Measurements from ENCODE around the gene OGFOD3. TPM values are rescaled to one million over a fixed set of nuclear protein-coding genes. Genes with fewer than 3 reads are reported as not detected.

Gene OGFOD3
- total RNA-seq, 1 donor from 2014 or later = 35.6 TPM

DNA sequence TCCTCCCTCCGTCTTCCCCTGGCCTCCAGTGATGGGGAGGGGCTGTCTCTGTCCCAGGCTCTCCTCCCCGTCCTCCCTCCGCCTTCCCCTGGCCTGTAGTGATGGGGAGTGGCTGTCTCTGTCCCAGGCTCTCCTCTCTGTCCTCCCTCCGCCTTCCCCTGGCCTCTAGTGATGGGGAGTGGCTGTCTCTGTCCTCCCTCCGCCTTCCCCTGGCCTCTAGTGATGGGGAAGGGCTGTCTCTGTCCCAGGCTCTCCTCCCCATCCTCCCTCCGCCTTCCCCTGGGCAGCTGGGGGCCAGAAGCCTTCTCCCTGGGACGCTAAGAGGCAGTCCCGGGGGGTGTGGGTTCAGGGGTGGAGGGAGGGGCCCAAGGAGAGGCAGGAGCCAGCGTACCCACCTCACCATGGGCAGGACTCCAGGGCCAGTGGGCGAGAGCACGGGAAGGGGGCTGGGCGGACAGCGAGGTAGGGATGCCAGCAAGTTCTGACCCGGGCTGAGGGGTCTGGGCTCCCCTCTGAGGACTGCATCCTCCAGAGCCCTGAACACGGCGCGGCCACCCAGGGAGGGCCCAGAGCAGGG lies 32.0 kb downstream of the OGFOD3 start:
- peaks cover 5% of the 10 kb centered on the region for H3K27me3 Mint-ChIP-seq (ENCODE audit: low read depth)
- H3K36me3 Mint-ChIP-seq (ENCODE audit: low read depth) = no peaks in the 10 kb centered on the region
- no peak for TF ChIP-seq CTCF (conservative IDR thresholded peaks at IDR 0.05)
- no peak overlapping the region for H3K27ac Mint-ChIP-seq (ENCODE audit: unreplicated experiment)
- no peaks in the 10 kb centered on the region for H3K4me1 Mint-ChIP-seq
- H3K4me3 Mint-ChIP-seq = no peak overlapping the region
- no peaks in the 10 kb centered on the region for H3K9me3 Mint-ChIP-seq
- DNase-seq (ENCODE audit: low read depth, low spot score) = no peak

- Mint-ChIP-seq H3K4me3 (no peak overlapping the region), H3K4me1 (no peaks in the 10 kb centered on the region), H3K9me3 (no peaks in the 10 kb centered on the region), H3K27ac (ENCODE audit: unreplicated experiment) (no peak overlapping the region), H3K36me3 (ENCODE audit: low read depth) (no peaks in the 10 kb centered on the region), H3K27me3 (ENCODE audit: low read depth) (peaks cover 8% of the 10 kb centered on the region)
- no peak for DNase-seq (ENCODE audit: low read depth, low spot score)
- TF ChIP-seq CTCF (conservative IDR thresholded peaks at IDR 0.05) = no peak
These were observed 32.7 kb downstream of the OGFOD3 start for GRCh38 chr17:82385559-82386254.

GRCh38 chr17:82384730-82385481 lies 33.5 kb downstream of the OGFOD3 start:
- Mint-ChIP-seq H3K4me3 (no peak overlapping the region), H3K27me3 (ENCODE audit: low read depth) (peaks cover 12% of the 10 kb centered on the region), H3K4me1 (peaks cover 3% of the 10 kb centered on the region), H3K27ac (ENCODE audit: unreplicated experiment) (no peak overlapping the region), H3K36me3 (ENCODE audit: low read depth) (no peaks in the 10 kb centered on the region), H3K9me3 (no peaks in the 10 kb centered on the region)
- no peak for TF ChIP-seq CTCF (conservative IDR thresholded peaks at IDR 0.05)
- no peak for DNase-seq (ENCODE audit: low read depth, low spot score)

DNA sequence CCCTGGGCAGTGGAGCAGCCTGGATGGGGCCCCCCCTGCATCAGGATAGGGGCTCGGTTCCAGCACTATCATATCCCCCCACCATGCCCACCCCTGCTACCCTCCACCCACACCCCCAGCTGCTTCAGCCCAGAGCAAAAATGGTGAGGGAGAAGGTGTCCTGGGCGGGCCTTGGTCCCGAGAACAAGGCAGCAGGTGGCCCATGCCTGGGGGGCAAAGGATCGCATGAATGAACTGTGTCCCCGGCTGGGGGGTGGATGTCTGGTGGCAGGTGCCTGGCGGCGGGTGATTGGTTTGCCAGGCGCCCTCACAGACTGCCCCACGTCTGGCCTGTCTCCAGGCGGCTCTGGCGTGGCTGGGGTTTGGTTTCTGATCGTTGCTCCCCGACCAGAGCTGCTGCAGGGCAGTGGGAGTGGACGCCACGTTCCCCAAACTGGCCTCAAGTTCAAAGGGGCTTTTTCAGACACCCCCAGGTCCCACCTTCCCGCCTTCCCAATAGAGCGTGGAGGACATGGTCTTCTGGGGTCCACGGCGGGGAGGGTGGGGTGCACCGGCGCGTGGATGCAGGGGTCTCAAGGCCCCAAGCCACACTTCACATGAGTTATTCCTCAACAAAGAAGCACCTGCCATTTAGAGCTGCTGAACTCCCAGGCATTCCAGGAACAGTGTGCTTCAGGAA lies 34.2 kb downstream of the OGFOD3 start:
- H3K27ac Mint-ChIP-seq (ENCODE audit: unreplicated experiment) = no peak overlapping the region
- no peak for DNase-seq (ENCODE audit: low read depth, low spot score)
- peaks cover 5% of the 10 kb centered on the region for H3K4me1 Mint-ChIP-seq
- peaks cover 14% of the 10 kb centered on the region for H3K27me3 Mint-ChIP-seq (ENCODE audit: low read depth)
- H3K36me3 Mint-ChIP-seq (ENCODE audit: low read depth) = no peaks in the 10 kb centered on the region
- H3K4me3 Mint-ChIP-seq = no peak overlapping the region
- TF ChIP-seq CTCF (conservative IDR thresholded peaks at IDR 0.05) = no peak
- no peaks in the 10 kb centered on the region for H3K9me3 Mint-ChIP-seq

DNA sequence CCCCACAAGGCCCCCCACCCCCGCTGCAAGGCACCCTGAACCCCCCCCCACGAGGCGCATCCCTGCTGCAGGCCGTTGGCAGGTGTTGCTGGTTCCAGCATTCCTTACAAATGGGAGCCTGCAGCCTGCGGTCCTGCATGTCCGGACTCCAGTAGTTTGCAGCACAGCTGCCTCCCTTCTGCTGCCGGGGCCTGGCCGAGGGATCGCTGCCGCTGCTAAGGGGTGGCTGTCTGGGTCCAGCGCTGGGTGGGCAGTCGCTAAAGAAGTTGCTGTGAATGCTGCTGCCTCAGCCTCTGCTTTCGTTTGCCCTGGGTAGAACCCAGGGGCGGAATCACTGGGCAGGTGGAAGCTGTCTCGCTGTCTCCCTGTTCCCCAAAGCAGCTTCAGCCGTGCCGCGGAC lies 35.0 kb downstream of the OGFOD3 start:
- DNase-seq (ENCODE audit: low read depth, low spot score) = no peak

More for the DNA sequence above, 35.0 kb downstream of the OGFOD3 start:
- no peak for TF ChIP-seq CTCF (conservative IDR thresholded peaks at IDR 0.05)
- H3K4me1 Mint-ChIP-seq = peaks cover 5% of the 10 kb centered on the region
- no peak overlapping the region for H3K27ac Mint-ChIP-seq (ENCODE audit: unreplicated experiment)
- no peaks in the 10 kb centered on the region for H3K36me3 Mint-ChIP-seq (ENCODE audit: low read depth)
- H3K27me3 Mint-ChIP-seq (ENCODE audit: low read depth) = peaks cover 17% of the 10 kb centered on the region
- H3K4me3 Mint-ChIP-seq = no peak overlapping the region
- no peaks in the 10 kb centered on the region for H3K9me3 Mint-ChIP-seq
